GM15510 (cell line): Measurements from ENCODE around the gene TTC21B.

Experiments
- POLR2A ChIP-seq: IDR thresholded peaks from 3 replicates; pipeline ENCODE4 v1.6.1; 2011; ENCODE audit warnings: borderline replicate concordance; ENCODE audit not compliant: insufficient read length; ENCODE audit errors: extremely low read depth

The TTC21B gene

GRCh38 chr2:165901620-165902298 lies 51.8 kb downstream of the TTC21B start:
- no peak for TF ChIP-seq POLR2A

GRCh38 chr2:165899311-165899710 lies 54.3 kb downstream of the TTC21B start:
- TF ChIP-seq POLR2A, result no peak

- TF ChIP-seq POLR2A, result no peak
Observed at GRCh38 chr2:165898381-165898780, 55.2 kb downstream of the TTC21B start.

- TF ChIP-seq POLR2A, result no peak
Observed at GRCh38 chr2:165897726-165898125, 55.9 kb downstream of the TTC21B start.

GRCh38 chr2:165897074-165897473 lies 56.5 kb downstream of the TTC21B start:
- no peak for TF ChIP-seq POLR2A

- no peak for TF ChIP-seq POLR2A
Observed at GRCh38 chr2:165895974-165896373, 57.6 kb downstream of the TTC21B start.

GRCh38 chr2:165893556-165893955 lies 60.0 kb downstream of the TTC21B start:
- no peak for TF ChIP-seq POLR2A

GRCh38 chr2:165892526-165892925 lies 61.0 kb downstream of the TTC21B start:
- no peak for TF ChIP-seq POLR2A

- no peak for TF ChIP-seq POLR2A
Observed at GRCh38 chr2:165891943-165892342, 61.6 kb downstream of the TTC21B start.

GRCh38 chr2:165891345-165891744 lies 62.2 kb downstream of the TTC21B start:
- no peak for TF ChIP-seq POLR2A

GRCh38 chr2:165889798-165890197 lies 63.8 kb downstream of the TTC21B start:
- TF ChIP-seq POLR2A, result no peak

- no peak for TF ChIP-seq POLR2A
Observed at GRCh38 chr2:165889158-165889557, 64.4 kb downstream of the TTC21B start.

- TF ChIP-seq POLR2A, result no peak
Observed at GRCh38 chr2:165888171-165888570, 65.4 kb downstream of the TTC21B start.

- no peak for TF ChIP-seq POLR2A
Observed at GRCh38 chr2:165886487-165887146, 67.0 kb downstream of the TTC21B start.

- TF ChIP-seq POLR2A, result no peak
Observed at GRCh38 chr2:165877565-165878550, 75.7 kb downstream of the TTC21B start.
